ENCODE measurements around the gene MYBPC3. TPM values are rescaled to one million over a fixed set of nuclear protein-coding genes. Genes with fewer than 3 reads are reported as not detected.

The MYBPC3 gene
- total and polyA plus RNA-seq, 2 donors (not counting 3 experiments of a cell fraction or from before 2014, with no cell fraction given) = not detected

DNA sequence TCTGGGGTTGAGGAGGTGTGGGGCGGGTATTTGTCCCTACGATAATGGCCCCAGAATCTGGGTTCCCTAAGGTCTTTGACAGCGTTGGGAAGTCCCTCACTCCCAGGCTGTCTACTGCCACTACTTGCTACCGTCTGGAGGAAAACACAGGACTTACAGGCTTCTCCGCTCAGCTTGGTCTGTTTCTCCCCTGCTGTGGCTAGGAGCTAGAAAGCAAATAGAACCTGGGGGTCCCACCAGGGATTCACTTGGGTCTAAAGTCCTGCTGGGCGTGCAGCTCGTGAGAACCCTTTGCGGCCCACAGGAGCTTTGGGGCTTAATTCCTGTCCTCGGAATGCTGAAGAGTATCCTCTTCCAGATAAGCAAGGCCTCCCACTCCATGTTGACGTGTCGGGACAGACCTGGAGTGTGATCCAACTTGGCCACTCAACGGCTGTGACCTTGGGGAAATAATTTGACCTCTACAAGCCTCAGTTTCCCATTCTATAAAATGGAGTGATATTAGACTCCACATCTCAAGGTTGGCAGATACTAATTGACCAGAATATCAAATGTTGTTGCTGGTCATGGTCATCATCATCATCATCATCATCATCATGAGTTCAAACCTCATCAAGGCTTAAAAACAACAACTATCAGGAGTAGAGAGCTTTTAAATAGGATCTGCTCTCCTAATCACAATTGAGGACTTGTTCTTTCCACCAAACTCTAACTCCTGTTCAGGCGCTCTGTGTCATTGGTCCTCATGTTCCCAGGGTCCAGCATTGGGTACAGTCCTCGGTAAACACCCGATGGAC is 1.7 kb upstream of the MYBPC3 start:
- FAIRE-seq = no peak
- Histone ChIP-seq H3K79me2 (ENCODE audit: control insufficient read depth, insufficient read depth, low read length) (no peaks in the 10 kb centered on the region), H3K4me3 (replicated peaks in 1 of 3; ENCODE audit: insufficient read depth in 1 of 3, low read depth in 1 of 3, low read length in 3 of 3) (no peak overlapping the region), H3K4me2 (ENCODE audit: insufficient read depth, low read length) (no peak overlapping the region), H2AFZ (ENCODE audit: low read depth, low read length) (no peak overlapping the region), H3K27ac (ENCODE audit: insufficient read depth, low read depth, low read length) (no peak overlapping the region), H3K9ac (replicated peaks; ENCODE audit: extremely low read depth, insufficient read depth, low read length) (no peak overlapping the region), H3K4me1 (ENCODE audit: control insufficient read depth, extremely low read depth, insufficient read depth, low read length) (no peaks in the 10 kb centered on the region), H3K27me3 (ENCODE audit: control insufficient read depth in 2 of 2, insufficient read depth in 2 of 2, low read length in 2 of 2) (no peaks in the 10 kb centered on the region), H3K9me1 (replicated peaks; ENCODE audit: control insufficient read depth, extremely low read depth, insufficient read depth, low read length) (no peaks in the 10 kb centered on the region), H3K9me3 (replicated peaks; ENCODE audit: control insufficient read depth, insufficient read depth, low read length) (no peaks in the 10 kb centered on the region), H3K36me3 (ENCODE audit: control insufficient read depth in 2 of 2, extremely low read depth in 1 of 2, insufficient read depth in 2 of 2, low read length in 2 of 2) (no peaks in the 10 kb centered on the region), H4K20me1 (replicated peaks; ENCODE audit: control insufficient read depth, extremely low read depth, insufficient read depth, low read length) (no peaks in the 10 kb centered on the region)
- intact Hi-C loops (cut with micrococcal nuclease) = loop anchor here (2.0 kb wide), 1 partner anchor 95 kb away; no protein-coding TSS in a partner anchor
- ChIA-PET CTCF (interaction anchor here (0.7 to 4.0 kb wide), 18 partner anchors 12 to 467 kb away, joined by 3 to 46 read pairs (median 4); partner anchors contain the start of gene ARFGAP2), POLR2A (no interaction called here)
- no peak for DNase-seq (ENCODE audit: low read depth, low spot score)
- dilution Hi-C loops (cut with MboI; ENCODE audit: extremely low pct_ligation_motif_present, low sequenced_read_pairs) = no loop called here
- TF ChIP-seq, protein P1, sequence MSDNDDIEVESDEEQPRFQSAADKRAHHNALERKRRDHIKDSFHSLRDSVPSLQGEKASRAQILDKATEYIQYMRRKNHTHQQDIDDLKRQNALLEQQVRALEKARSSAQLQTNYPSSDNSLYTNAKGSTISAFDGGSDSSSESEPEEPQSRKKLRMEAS (IDR thresholded peaks at IDR 0.05; ENCODE audit: insufficient read depth, insufficient read length) = no peak
- no peak for TF ChIP-seq EZH2 (IDR thresholded peaks at IDR 0.05; ENCODE audit: borderline replicate concordance, low read depth, low read length, severe bottlenecking)
- no peak for TF ChIP-seq MYC (IDR thresholded peaks at IDR 0.05; ENCODE audit: low read depth, low read length)
- no peak for TF ChIP-seq JUN (IDR thresholded peaks at IDR 0.05; ENCODE audit: borderline replicate concordance, insufficient read depth, insufficient read length, low read depth)
- TF ChIP-seq, protein P2, sequence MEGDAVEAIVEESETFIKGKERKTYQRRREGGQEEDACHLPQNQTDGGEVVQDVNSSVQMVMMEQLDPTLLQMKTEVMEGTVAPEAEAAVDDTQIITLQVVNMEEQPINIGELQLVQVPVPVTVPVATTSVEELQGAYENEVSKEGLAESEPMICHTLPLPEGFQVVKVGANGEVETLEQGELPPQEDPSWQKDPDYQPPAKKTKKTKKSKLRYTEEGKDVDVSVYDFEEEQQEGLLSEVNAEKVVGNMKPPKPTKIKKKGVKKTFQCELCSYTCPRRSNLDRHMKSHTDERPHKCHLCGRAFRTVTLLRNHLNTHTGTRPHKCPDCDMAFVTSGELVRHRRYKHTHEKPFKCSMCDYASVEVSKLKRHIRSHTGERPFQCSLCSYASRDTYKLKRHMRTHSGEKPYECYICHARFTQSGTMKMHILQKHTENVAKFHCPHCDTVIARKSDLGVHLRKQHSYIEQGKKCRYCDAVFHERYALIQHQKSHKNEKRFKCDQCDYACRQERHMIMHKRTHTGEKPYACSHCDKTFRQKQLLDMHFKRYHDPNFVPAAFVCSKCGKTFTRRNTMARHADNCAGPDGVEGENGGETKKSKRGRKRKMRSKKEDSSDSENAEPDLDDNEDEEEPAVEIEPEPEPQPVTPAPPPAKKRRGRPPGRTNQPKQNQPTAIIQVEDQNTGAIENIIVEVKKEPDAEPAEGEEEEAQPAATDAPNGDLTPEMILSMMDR (IDR thresholded peaks at IDR 0.05; ENCODE audit: extremely low read depth in 1 of 2, insufficient read depth in 1 of 2, low read depth in 1 of 2, low read length in 2 of 2) = no peak
- no peak for TF ChIP-seq GATA2 (IDR thresholded peaks at IDR 0.05; ENCODE audit: insufficient read depth, insufficient read length, low read depth, low read length)
- no peak for TF ChIP-seq POLR2A (IDR thresholded peaks at IDR 0.05; ENCODE audit: low read depth, low read length)
- no peak for TF ChIP-seq POLR2AphosphoS5 (IDR thresholded peaks at IDR 0.05; ENCODE audit: insufficient read depth, low read depth, low read length)
- no peak for TF ChIP-seq FOS (IDR thresholded peaks at IDR 0.05; ENCODE audit: borderline replicate concordance, insufficient read depth, low read length)
- no TSS peak for BruUV-seq (replicated peaks)

Measured in endothelial cell of umbilical vein (primary cell).